GM19438 (cell line): Measurements from ENCODE around the gene ZNF519.
"Not testable (repeated sequence)": the region's sequence is repeated elsewhere in the genome, so short reads cannot be mapped to it uniquely, and the experiment has no call there.

Experiments used
- ATAC-seq: cut with Tn5 transposase; IDR thresholded peaks from one replicate; pipeline ENCODE4 v1.9.1; 2021; ENCODE audit warnings: low read depth; ENCODE audit not compliant: unreplicated experiment

ZNF519 gene

DNA sequence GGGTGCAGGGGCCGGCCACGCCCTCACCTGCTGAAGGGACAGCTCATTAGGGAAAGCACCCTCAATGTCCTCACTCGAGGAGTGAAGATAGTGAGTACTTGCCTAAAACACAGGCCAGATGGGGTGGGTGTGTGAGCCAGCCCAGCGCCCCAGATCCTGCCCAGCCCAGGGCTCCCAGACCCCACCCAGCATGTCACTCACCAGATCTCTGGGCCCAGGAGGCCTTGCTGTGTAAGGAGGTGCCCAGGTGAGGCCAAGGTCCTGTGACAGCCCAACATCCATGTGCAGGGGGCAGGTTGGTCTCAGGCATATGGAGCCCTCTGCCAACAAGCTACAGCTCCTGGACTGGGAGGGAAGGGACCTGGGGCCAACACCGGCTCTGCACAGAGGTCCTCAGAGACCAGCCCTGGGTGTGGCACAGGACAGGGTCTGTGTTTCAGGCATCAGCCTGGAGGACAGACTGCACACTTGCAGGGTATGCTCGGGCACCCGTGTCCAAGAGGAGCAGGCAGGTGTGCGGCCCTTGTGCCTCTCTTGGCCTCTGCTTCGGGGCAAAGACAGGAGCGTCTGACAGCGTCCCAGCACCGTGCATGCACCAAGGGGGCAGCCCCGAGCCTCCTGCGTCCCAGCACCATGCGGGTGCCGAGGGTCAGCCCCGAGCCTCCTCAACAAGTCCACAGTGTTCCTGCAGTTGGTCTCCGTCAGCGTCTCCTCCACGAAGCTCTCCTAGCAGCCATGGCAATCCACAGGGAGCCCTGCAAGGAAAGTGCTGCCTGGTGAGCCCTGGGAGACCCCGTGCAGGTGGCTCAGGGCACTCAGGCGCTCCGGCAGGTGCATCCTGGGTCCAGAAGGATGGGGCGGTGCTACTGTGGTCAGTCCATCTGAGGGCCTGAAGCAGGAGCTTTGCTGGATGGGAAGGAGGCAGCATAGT lies 16.0 kb upstream of the ZNF519 start:
- ATAC-seq: not testable (repeated sequence)

DNA sequence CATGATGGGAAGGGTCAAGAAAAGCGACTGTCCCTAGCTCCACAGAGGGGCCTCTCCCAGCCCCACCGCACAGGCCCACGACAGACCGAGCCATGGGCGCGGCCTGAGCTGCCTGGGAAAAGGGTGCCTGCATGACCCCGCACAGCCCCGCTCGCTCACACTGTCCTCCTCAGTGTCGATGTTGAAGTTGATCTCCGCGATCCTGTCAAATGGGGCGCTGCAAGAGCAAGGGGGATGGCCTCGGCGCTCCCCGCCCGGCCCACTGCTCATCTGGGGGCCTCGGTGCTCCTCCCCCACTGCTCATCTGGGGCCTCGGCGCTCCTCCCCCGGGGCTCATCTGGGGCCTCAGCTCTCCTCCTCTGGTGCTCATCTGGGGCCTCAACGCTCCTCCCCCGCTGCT lies 14.5 kb upstream of the ZNF519 start:
- ATAC-seq: not testable (repeated sequence)

DNA sequence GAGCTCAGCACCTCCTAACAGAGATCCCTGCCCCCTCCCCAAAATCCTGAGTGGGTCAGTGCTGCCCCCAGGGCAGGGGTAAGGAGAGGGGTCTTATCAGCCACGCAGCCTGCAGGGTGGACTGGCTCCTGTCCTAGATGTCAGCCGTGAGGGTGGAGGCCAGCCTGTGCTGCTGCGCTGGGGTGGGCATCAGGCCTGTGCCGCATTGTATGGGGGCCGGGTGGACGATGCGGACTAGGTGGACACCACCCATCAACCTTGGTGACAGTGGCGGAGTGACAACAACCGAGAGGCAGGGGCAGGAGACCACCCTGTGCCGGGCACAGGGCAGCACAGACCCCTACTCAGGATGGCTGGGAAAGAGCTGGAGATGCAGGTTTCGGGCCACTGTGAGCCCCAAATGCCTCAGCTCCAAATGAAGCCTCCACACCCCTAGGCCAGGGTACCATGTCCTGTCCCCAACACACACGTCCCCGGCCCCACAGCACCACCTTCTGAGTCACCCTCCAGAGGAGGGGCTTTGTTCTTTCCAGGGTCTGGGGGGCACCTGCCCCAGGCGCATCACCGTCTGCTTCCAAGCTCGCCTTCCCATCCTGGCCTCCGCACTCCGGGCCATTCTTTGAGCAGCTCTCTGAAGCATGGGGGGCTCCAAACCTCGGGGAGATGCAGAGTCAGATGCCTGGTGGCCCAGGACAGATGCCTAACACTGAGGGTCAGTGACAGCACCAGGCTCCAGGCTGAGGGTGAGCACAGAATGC lies 13.5 kb upstream of the ZNF519 start:
- not testable (repeated sequence) for ATAC-seq

DNA sequence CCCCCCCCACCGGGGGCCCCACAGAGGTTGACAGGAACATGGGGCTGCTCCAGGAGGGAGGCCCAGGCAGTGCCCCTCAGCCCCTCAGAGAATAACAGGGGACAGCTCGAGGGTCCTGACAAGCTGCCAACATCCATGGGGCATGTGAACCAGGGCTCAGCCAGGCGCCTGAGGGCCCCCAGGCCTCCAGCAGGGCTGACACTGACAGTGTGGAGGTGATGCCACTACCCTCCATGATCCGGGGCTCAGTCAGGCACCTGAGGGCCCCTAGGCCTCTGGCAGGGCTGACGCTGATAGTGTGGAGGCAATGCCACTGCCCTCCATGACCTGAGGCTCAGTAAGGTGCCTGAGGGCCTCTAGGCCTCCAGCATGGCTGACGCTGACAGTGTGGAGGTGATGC lies 12.8 kb upstream of the ZNF519 start:
- not testable (repeated sequence) for ATAC-seq

DNA sequence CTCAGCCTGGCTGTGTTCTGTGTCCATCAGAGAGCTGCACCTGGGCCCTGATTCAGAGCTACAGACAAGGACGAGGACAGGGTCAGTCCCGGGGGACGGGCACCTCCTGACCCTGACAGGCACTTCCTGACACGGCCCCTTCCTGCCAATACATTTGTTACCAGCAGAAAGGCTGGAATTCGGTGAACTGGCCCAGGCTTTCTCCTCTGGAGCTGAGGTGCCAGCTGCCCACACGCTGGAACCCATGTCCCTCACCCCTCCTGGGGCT lies 12.3 kb upstream of the ZNF519 start:
- ATAC-seq: no peak

DNA sequence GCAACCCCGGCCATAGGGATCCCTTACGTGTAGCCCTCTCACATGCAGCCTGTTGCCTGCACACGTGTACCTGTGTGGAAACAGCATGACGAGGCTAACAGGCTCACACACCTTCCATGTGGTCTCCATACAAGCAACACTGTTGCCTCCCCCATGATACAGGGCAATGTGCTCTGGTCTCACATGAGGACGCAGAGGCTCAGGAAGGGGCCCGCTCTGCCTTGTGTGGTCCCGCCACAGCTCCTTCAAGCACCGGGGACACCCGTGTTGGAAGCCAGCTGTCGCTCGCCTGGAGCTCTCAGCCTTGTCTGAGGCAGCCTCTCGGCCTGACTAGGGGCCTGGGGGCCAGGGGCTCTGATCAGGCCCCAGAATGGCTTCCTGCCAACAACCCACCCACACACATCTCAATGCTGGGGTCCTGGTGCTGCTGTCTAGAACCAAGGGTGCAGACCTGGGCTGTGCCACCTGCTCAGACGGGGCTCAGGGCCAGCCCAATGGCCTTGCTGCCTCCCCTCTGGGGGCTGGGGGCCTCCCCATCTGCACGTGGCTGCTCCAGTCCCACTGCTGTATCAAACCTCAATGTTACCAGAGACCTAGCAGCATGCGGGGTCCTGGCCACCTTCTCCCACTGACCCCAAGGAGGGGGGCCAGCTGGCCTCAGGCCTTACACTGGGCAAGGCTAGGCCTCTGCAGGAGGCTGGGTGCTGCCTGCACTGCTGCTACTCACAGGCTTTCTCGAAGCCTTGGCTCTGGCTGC lies 11.8 kb upstream of the ZNF519 start:
- not testable (repeated sequence) for ATAC-seq

DNA sequence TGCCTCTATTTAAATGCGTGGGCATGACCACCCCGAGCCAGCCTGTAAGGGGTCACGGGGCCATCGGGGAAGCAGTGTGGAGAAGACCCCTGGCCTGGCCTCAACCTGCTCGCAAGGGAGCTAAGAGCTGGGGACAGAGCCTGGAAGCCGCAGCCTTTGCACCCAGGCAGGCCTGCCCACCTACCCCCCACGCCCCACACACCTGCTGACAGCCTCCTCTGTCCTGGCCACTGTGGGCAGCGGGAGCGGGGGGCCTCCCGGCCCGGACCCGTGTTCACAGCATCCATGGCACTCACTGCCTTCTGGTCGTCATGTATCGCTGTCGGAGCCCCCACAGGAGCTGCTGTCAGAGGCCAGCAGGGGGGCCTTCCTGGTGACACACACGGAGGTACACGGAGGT lies 11.2 kb upstream of the ZNF519 start:
- not testable (repeated sequence) for ATAC-seq

DNA sequence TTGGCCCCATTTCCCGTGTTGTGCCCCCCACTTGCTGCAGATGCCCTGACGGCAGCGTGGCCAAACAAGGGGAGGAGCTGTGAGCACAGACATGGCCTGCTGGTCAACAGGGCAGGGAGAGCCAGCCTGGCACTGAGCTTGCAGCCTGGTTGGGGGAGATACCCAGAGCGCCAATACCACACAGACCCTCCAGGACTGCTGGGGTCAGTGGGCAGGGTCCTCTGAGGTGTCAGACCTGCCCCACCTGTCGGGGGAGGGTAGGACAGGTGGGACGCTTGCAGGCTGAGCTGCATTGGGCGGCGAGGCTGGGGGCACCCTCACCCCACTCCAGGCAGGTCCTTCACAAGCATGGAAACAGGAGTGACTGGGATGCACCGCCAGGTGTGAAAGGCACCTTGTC lies 9.9 kb upstream of the ZNF519 start:
- ATAC-seq: not testable (repeated sequence)

DNA sequence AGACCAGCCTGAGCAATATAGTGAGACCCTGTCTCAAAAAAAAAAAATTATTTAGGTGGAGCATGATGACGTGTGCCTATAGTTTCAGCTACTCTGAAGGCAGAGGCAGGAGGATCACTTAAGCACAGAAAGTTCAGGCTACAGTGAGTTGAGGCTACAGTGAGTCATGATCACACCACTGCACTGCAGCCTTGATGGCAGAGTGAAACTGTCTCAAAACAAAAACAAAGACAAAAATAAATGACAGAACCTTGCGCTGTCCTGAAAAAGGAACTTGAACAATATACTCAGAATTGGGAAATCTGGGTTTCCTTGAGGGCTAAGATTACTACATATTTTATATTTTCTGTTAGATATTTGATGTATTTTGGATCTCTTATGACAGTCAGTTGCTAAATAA lies 7.3 kb upstream of the ZNF519 start:
- ATAC-seq: not testable (repeated sequence)

DNA sequence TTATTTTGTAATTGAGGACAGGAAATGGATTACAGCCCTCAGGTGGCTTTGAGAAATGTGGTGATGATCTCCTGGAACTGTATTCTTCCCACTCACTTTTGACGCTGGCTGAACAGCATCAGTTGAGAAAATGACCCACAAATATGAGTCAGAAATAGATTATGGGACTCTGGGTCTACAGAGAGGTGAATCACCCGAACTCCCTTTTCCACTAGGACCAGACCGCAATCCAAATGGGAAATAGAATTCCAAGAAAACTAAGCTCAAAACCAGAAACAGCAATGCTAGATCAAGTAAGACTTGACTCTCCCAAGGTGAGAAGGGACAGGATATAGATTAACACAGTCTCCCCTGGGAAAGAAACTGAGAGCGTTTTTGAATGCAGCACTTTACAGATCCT lies 5.7 kb upstream of the ZNF519 start:
- not testable (repeated sequence) for ATAC-seq

DNA sequence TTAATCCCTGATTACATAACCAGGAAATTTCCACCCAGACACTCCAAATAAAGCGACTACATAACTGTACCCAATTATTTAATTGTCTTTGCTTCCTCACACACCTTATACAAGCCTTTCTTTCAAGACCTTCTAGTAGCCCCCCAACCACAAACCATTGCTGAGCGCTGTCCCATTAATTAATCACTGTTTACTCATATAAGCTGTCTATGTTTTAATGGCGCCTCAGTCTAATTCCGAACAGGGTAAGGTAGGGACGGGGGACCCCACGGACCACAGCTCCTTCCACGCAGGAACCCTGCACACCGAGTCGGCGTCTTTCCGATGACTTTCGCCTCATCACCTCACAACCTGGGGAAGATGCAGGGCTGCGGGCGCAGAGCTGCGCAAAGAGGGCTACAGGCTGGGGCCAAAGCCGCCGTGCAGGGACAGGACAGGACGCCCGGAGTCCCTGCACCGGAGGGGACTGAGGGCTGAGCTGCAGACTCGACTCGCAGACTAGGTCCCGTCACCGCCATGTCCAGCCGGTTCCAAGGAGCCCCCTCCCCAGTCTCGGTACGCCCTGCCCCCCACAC lies 452 bp downstream of the ZNF519 start:
- ATAC-seq: peak; percentile 24

DNA sequence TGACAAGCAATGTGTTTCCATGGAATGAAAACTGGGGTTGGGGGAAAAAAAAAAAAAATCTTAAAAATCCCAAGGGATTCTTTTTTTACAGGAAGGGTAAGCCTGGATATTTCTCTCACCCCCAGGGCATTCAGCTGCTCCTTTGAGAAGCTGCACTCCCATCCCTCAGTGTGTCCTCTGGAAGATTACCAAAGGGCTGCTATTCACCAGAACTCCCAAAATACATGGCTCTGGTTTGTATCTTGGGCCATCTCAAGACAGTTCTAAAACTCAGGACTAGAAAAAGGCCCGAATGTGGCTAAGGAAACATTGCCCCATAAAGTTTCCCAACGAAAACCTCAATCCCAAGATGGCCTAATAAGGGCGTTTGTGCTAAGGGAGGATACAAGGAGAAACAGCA lies 1.4 kb downstream of the ZNF519 start:
- ATAC-seq: not testable (repeated sequence)

DNA sequence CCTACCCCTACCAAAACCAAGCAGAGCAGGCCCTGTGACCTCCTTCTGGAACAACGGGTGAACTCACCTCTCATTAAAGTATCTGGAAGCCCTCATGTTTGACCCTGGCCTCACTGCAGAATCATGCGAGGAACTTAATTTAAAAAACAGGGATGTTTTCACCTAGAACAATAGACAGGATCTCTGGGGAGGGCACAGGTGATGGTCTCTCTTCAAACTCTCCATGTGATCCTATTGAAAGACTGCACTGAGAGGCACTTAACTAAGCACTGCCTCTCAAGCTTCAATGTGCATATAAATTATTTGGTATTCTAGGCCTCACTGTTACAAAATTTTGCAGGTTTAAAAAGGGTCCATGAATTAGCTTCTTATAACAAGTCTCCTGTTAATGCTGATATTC lies 7.5 kb downstream of the ZNF519 start:
- no peak for ATAC-seq

DNA sequence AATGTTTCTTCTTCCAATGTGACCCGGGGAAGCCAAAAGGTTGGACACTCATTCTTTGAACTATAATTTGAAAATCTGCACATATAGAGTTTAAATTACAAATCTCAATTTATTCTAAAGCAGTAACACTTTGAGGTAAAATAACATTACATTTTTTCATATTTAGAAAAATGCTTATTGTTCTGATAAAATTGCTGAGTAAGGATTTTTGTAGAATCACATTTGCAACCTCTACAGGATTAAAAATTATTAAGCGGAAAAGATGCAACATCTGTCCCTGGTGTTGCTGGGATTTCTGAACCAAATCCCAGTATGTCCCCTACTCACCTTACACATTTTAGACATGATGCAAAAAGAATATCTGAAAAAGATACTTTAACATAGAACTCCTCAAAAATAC lies 10.1 kb downstream of the ZNF519 start:
- no peak for ATAC-seq

DNA sequence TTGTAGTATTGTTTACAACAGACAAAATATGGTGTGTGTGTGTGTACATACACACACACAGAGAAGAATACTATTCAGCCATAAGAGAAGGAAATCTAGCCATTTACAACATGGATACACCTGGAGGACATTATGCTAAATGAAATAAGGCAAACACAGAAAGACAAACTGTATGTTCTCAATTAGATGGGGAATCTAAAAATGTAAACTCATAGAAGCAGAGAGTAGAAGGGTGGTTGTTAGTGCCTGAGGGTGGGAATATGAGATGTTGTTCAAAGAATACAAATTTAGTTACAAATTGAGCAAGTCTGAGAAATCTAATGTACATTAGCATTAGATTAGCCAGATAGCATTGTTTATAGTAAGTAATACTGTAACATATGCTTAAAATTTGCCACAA lies 11.3 kb downstream of the ZNF519 start:
- no peak for ATAC-seq

DNA sequence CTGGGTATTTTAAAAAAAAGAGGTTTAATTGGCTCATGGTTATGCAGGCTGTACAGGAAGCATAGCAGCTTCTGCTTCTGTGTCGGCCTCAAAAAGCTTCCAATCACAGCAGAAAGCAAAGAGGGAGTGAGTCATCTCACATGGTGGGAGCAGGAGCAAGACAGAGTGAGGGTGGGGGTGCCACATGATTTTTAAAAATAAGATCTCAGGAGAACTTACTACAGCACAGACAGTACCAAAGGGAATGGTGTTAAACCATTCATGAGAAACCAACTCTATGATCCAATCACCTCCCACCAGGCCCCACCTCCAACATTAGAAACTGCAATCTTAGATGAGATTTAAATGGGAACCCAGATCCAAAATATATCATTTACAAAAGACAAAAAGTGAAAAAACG lies 14.6 kb downstream of the ZNF519 start:
- no peak for ATAC-seq

DNA sequence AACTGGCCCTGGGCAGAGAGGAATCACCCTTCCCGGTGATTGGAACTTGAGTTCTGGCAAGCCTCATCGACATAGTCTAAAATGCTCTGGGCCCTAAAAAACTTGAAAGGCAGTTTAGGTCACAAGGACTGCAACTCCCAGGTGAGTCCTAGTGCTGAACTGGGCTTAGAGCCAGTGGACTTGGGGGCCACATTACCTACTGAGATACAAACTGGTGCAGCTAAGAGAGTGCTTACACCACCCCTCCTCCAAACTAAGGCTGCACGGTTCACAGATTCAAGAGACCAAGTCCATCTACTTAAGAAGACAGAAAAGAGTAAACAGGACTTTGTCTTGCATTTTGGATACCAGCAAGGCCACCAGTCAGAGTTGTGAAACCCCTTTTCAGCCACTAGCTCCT lies 25.3 kb downstream of the ZNF519 start:
- ATAC-seq: no peak

DNA sequence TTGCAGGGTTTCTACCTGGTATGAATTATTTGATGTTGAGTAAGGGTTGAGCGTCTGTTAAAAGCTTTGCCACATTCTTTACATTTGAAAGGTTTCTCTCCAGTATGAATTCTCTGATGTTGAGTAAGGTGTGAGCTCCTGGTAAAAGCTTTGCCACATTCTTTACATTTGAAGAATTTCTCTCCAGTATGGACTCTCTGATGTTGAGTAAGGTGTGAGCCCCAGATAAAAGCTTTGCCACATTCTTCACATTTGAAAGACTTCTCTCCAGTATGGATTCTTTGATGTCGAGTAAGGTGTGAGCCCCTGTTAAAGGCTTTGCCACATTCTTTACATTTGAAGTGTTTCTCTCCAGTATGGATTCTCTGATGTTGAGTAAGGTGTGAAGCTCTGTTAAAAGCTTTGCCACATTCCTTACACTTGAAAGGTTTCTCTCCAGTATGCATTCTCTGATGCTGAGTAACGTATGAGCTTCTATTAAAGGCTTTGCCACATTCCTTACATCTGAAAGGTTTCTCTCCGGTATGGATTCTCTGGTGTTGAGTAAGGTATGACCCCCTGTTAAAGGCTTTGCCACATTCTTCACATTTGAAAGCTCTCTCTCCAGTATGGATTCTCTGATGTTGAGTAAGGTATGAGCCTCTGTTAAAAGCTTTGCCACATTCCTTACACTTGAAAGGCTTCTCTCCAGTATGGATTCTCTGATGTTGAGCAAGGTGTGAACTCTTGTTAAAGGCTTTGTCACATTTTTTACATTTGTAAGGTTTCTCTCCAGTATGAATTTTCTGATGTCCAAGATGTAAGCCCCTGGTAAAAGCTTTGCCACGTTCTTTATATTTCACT lies 27.1 kb downstream of the ZNF519 start:
- no peak for ATAC-seq

DNA sequence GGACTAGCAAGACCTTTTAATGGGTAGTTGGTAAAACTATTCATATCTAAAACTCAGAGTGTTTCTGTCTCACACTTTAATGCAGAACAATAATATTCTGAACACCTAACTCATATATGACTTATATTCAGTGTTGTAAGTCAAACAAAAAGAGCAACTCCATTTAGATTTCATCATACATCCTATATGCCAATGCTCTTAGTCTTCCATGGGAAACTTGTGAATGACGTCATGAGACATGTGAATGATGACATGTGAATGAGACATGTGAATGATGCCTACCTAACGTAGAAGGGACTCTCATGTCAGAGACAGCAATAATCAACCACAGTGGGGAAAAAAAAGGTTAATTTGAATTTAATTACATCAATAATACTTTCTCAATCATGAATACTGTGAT lies 28.0 kb downstream of the ZNF519 start:
- ATAC-seq: no peak
